ENCODE data around the gene FDX2.

The FDX2 gene

DNA sequence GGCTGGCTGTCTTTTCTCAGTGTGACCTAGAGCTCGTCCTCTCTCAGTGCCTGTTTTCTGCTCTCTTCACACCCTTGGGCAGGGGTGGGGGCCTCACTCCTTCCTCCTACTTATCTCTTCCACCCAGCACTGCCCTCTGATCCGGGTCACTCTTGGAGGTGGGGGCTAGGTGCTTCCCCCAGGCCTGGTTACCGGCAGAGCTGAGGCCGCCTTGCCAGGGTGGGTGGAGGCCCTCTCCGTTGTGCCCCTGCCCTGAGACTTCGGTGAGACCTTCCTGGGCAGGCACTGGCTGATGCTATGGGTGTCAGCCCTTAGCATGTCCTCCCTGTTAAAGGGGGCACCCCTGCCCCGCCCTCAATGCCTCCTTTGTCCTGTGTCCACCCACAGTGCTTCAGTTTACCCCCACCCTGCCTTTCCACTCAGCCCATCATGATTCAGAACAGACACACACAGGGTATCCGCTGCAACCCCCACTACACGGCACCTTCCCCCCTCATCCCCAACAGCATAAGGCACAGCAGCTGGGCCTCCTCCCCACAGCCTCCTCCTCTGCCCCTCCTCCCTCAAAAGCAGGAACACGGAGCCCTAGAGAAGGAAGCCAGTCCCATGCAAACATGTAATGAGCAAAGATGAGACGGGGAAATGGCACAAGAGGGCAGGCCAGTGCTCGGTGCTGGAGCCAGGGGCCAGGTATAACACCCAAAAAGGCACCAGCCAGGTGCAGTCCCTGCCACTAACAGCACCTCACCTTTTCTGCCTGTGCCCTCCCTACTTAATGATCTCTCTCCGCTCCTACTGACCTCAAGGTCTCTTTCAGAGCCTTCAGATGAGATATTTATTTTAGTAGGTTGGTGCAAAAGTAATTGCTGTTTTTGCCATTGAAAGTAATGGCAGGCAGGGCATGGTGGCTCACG is 16.0 kb downstream of the FDX2 start:
- DNase-seq, result peak; percentile 58 to 63 (median 62)

DNA sequence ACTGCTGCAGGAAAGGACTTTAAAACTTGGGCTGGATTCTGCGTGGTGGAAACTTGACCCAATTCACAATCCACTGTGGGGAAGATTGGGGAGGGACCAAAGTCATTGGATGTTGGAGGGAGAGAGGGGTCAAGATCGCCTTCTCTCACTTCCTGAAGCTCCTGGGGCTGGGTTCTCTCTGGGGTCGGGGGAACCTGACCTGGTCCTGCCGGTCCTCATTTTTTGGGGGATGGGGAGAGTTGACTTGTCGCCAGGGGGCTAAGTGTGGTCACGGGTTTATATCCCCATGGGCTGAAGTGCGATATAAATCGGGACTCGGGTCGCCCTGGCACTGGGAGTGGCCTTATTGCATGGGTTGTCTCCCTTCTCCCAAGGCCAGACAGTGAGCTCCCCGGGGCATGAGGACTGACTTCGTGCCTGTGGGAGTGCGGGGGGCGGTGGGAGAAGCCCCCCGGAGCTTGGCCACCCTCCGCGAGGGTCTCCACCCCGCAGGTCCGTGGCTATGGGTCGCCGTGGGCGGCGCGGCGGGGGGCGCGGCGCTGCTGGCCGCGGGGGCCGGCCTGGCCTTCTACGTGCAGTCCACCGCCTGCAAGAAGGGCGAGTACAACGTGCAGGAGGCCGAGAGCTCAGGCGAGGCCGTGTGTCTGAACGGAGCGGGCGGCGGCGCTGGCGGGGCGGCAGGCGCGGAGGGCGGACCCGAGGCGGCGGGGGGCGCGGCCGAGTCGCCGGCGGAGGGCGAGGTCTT is 19.8 kb downstream of the FDX2 start:
- DNase-seq, result no peak

DNA sequence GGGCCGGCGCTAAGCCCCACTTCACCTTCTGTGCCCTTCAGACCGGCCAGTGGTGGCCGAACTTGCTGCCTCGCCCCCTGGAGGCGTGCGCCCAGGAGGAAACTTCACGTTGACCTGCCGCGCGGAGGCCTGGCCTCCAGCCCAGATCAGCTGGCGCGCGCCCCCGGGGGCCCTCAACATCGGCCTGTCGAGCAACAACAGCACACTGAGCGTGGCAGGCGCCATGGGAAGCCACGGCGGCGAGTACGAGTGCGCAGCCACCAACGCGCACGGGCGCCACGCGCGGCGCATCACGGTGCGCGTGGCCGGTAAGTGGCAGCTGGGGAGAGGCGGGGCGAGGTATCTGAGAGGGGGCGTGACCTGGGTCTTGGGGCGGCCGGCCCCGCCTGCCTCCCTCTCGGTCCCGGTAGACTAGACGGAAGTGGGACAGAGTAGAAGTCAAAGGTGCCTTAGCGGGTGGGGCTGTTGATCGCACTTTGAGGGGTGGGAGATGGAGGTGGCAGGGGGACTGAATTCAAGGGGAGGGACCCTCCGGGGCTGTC is 20.4 kb downstream of the FDX2 start:
- DNase-seq, result peak; percentile 44 to 81 (median 53)

DNA sequence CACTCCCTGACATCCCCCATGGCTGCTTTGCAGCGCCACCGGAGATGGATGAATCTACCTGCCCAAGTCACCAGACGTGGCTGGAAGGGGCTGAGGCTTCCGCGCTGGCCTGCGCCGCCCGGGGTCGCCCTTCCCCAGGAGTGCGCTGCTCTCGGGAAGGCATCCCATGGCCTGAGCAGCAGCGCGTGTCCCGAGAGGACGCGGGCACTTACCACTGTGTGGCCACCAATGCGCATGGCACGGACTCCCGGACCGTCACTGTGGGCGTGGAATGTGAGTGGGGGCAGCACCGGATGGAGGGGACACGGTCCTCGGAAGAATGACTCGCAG is 21.5 kb downstream of the FDX2 start:
- DNase-seq, result peak; percentile 44 to 61 (median 61)

DNA sequence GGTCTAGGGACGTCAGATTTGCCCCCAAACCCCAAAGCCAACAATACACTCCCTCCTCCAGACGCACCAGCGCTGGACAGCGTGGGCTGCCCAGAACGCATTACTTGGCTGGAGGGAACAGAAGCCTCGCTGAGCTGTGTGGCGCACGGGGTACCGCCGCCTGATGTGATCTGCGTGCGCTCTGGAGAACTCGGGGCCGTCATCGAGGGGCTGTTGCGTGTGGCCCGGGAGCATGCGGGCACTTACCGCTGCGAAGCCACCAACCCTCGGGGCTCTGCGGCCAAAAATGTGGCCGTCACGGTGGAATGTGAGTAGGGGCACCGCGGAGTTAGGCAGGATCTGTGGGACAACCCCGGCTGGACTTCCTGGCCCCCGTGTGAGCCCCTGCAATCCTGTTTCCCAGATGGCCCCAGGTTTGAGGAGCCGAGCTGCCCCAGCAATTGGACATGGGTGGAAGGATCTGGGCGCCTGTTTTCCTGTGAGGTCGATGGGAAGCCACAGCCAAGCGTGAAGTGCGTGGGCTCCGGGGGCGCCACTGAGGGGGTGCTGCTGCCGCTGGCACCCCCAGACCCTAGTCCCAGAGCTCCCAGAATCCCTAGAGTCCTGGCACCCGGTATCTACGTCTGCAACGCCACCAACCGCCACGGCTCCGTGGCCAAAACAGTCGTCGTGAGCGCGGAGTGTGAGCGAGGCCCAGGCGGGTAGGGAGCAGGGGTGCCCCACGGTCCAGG is 22.0 kb downstream of the FDX2 start:
- DNase-seq, result peak in 1 of 3 donors; percentile 17

DNA sequence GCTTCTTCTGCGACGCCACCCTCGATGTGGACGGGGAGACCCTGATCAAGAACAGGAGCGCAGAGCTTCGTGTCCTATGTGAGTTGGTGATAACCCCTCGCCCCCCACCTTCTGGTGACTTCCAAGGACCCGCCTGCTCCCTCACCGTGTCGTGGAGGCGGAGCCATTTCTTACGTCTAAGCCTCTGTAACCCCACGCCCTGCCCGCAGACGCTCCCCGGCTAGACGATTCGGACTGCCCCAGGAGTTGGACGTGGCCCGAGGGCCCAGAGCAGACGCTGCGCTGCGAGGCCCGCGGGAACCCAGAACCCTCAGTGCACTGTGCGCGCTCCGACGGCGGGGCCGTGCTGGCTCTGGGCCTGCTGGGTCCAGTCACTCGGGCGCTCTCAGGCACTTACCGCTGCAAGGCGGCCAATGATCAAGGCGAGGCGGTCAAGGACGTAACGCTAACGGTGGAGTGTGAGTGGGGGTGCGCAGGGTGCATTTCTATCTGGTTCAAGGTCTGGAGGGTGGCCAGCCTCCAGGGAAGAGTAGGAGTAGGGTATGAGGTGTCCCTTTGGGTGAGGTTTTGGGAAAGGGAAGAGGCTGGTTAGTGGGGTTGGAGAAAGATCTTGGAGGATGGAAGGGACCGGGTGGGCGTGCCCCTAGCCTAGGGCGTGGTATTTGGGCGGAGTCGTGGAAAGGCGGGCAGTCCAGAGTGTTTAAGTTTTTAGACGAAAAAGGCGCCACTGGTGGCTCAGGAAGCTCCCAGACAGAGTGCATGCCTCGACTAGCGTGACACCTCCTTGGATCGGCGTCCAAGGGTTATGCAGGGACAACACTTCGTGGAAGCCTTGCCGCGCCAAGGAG is 22.8 kb downstream of the FDX2 start:
- peak; percentile 37 to 57 (median 44) for DNase-seq

DNA sequence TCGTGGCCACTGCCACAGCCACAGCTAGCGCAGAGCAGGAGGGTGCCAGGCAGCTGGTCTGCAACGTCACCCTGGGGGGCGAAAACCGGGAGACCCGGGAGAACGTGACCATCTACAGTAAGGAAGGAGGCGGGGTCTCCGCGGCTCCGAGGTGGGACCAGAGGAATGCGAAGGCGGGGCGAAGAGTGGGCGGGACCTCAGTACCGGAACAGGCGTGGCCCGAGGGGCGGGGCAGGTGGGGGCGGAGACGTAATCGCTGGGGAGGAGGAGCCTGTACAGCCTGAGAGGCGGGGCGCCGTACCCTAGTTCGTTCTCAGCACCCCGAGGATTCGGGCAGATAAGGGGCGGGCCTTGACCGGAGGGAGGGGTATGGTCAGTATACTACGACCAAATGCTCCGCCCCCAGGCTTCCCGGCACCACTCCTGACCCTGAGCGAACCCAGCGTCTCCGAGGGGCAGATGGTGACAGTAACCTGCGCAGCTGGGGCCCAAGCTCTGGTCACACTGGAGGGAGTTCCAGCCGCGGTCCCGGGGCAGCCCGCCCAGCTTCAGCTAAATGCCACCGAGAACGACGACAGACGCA is 23.5 kb downstream of the FDX2 start:
- DNase-seq, result peak; percentile 93 to 98 (median 97)

DNA sequence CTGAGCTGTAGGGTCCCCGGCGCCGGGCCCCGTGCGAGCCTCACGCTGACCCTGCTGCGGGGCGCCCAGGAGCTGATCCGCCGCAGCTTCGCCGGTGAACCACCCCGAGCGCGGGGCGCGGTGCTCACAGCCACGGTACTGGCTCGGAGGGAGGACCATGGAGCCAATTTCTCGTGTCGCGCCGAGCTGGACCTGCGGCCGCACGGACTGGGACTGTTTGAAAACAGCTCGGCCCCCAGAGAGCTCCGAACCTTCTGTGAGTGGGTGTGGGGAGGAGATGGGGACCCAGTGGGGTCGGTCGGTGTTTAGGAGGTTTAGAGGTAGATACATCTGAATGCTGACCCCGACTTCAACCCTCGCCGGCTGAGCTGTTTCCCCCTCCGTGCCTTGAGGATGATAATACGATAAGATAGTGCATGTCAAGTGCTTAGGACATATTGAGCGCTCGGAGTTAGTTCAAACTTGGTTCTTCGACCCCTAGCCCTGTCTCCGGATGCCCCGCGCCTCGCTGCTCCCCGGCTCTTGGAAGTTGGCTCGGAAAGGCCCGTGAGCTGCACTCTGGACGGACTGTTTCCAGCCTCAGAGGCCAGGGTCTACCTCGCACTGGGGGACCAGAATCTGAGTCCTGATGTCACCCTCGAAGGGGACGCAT is 24.1 kb downstream of the FDX2 start:
- no peak for DNase-seq

DNA sequence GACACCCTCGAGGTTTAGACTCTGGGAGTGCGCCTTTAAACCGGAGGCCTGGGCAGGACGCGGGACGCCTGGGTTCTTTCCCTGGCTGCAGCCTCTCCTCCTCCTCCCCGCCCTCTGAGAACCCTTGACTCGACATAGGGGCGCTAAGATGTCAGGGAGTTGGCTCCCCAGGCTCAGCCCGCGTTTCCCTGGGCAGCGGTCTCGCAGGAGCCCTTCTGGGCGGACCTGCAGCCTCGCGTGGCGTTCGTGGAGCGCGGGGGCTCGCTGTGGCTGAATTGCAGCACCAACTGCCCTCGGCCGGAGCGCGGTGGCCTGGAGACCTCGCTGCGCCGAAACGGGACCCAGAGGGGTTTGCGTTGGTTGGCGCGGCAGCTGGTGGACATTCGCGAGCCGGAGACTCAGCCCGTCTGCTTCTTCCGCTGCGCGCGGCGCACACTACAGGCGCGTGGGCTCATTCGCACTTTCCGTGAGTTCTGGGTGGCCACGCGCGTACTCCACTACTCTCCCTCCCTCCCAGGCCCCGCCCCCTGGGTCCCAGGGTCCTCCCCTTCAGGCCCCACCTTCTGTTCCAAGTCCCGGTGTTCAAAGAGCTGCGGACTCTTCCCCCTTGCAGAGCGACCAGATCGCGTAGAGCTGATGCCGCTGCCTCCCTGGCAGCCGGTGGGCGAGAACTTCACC is 24.8 kb downstream of the FDX2 start:
- peak; percentile 75 to 89 (median 86) for DNase-seq

DNA sequence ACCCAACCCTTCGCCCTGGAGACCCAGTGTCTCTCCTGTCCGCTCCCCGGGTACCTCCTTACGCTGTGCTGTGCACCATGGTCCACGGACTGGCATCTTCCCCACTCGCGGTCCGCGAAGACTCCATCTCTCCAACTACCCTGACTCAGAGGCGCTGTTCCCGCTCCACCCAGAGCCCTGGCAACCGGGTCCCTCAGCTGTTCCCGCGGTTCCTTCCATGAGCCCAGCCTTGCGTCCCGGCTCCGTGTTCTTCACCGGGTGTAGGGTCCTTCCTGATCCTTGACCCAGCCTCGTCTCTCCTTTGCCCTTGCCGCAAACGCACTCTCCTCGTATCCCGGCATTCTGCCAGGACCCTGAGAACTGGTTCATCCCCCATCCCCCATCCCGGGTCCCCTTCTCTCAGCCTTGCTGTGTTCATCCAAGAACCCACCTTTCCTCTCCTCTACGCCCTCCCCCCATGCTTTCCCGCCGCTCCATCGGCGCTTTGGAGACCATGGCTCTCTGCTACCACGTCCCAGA is 25.4 kb downstream of the FDX2 start:
- peak; percentile 40 to 54 (median 45) for DNase-seq

DNA sequence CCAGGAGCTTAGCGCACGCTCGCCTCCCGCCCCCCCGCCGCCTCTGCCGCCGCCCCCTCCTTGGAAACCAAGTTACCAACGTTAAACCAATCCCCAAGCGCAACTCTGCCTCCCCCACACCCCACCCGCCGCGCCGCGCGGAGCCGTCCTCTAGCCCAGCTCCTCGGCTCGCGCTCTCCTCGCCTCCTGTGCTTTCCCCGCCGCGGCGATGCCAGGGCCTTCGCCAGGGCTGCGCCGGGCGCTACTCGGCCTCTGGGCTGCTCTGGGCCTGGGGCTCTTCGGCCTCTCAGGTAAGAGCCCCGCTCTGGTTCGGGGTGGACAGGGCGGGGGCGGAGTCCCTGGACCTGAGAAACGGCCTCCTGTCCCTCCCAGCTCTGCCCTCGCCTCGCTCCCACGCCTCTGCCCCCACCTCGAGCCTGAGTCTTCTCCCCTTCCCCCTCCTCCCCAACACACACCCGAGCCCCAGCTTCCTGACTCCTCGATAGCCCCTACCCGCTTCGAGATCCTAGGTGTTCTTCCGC is 25.9 kb downstream of the FDX2 start, which contains the start of gene ICAM5:
Gene ICAM5, plus strand, starts transcription at position 117 of the 521 bp plus-strand sequence. Its CDS starts 92 bp downstream, at position 209.
- DNase-seq, result peak; percentile 69 to 88 (median 70)

DNA sequence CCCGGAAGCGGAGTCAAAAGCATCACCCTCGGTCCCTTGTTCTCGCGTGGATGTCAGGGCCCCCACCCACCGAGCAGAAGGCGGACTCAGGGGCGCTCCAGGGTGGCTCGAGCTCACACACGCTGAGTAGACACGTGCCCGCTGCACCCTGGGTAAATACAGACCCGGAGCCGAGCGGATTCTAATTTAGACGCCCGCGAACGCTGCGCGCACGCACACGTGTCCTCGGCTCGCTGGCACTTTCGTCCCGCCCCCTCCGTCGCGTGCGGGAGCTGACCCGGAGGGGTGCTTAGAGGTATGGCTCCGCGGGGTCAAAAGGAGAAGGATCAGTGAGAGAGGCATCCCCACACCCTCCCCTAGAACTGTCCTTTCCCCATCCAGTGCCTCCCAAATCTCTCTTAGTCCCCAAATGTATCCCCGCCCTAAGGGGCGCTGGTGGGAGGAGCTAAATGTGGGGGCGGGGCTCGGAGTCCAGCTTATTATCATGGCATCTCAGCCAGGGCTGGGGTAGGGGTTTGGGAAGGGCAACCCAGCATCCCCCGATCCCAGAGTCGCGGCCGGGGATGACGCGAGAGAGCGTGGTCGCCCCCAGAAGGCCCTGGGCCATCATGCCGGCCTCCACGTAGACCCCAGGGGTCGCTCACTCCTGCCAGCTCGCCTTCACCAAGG is 26.5 kb downstream of the FDX2 start:
- DNase-seq, result peak; percentile 86 to 93 (median 87)

DNA sequence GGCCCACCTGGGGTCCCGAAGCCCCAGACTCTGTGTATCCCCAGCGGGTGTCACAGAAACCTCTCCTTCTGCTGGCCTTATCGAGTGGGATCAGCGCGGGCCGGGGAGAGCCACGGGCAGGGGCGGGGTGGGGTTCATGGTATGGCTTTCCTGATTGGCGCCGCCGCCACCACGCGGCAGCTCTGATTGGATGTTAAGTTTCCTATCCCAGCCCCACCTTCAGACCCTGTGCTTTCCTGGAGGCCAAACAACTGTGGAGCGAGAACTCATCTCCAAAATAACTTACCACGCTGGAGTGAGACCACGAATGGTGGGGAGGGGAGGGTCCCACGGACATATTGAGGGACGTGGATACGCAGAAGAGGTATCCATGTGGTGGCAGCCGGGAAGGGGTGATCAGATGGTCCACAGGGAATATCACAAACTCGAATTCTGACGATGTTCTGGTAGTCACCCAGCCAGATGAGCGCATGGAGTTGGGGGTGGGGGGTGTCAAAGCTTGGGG is 27.1 kb downstream of the FDX2 start:
- peak; percentile 76 to 87 (median 78) for DNase-seq

DNA sequence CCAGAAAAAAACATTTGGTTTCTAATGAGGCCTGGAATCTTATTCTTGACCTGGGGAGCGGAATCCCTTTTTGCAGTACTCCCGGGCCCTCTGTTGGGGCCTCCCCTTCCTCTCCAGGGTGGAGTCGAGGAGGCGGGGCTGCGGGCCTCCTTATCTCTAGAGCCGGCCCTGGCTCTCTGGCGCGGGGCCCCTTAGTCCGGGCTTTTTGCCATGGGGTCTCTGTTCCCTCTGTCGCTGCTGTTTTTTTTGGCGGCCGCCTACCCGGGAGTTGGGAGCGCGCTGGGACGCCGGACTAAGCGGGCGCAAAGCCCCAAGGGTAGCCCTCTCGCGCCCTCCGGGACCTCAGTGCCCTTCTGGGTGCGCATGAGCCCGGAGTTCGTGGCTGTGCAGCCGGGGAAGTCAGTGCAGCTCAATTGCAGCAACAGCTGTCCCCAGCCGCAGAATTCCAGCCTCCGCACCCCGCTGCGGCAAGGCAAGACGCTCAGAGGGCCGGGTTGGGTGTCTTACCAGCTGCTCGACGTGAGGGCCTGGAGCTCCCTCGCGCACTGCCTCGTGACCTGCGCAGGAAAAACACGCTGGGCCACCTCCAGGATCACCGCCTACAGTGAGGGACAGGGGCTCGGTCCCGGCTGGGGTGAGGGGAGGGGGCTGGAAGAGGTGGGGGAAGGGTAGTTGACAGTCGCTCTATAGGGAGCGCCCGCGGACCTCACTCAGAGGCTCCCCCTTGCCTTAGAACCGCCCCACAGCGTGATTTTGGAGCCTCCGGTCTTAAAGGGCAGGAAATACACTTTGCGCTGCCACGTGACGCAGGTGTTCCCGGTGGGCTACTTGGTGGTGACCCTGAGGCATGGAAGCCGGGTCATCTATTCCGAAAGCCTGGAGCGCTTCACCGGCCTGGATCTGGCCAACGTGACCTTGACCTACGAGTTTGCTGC is 28.7 kb downstream of the FDX2 start, which contains the start of gene ICAM4:
Gene ICAM4, plus strand, starts transcription at position 153 of the 935 bp plus-strand sequence. Its CDS starts 58 bp downstream, at position 211.
- peak; percentile 82 to 88 (median 86) for DNase-seq

DNA sequence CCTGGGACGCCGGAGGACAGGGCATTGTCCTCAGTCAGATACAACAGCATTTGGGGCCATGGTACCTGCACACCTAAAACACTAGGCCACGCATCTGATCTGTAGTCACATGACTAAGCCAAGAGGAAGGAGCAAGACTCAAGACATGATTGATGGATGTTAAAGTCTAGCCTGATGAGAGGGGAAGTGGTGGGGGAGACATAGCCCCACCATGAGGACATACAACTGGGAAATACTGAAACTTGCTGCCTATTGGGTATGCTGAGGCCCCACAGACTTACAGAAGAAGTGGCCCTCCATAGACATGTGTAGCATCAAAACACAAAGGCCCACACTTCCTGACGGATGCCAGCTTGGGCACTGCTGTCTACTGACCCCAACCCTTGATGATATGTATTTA is 30.4 kb downstream of the FDX2 start:
- DNase-seq, result peak in 1 of 3 donors; percentile 24

DNA sequence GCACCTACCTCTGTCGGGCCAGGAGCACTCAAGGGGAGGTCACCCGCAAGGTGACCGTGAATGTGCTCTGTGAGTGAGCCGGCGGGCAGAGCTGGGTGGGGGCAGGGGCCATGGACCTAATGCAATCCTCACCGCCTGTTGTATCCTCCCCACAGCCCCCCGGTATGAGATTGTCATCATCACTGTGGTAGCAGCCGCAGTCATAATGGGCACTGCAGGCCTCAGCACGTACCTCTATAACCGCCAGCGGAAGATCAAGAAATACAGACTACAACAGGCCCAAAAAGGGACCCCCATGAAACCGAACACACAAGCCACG is 30.9 kb downstream of the FDX2 start:
- no peak for DNase-seq

DNA sequence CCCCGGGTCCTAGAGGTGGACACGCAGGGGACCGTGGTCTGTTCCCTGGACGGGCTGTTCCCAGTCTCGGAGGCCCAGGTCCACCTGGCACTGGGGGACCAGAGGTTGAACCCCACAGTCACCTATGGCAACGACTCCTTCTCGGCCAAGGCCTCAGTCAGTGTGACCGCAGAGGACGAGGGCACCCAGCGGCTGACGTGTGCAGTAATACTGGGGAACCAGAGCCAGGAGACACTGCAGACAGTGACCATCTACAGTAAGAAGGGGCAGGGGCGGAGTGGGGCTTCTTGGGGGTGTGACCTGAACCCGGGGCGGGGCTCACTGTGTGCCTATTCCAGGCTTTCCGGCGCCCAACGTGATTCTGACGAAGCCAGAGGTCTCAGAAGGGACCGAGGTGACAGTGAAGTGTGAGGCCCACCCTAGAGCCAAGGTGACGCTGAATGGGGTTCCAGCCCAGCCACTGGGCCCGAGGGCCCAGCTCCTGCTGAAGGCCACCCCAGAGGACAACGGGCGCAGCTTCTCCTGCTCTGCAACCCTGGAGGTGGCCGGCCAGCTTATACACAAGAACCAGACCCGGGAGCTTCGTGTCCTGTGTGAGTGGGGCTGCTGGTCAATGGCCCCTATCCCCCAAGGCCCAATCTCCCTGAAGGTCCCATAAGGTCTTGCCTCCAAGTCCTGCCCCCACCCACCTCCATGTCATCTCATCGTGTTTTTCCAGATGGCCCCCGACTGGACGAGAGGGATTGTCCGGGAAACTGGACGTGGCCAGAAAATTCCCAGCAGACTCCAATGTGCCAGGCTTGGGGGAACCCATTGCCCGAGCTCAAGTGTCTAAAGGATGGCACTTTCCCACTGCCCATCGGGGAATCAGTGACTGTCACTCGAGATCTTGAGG is 31.5 kb downstream of the FDX2 start:
- DNase-seq, result peak in 2 of 3 donors; percentile 31 to 50
